Cortex of kidney (tissue), 1 donor: ENCODE measurements around the gene PTPRN2.
"Not testable (repeated sequence)": the region's sequence is repeated elsewhere in the genome, so short reads cannot be mapped to it uniquely, and the experiment has no call there.

Experiments used
- DNase-seq: peaks from one replicate; lab custom pipeline; 2025; lab: John Stamatoyannopoulos, UW

Gene PTPRN2

DNA sequence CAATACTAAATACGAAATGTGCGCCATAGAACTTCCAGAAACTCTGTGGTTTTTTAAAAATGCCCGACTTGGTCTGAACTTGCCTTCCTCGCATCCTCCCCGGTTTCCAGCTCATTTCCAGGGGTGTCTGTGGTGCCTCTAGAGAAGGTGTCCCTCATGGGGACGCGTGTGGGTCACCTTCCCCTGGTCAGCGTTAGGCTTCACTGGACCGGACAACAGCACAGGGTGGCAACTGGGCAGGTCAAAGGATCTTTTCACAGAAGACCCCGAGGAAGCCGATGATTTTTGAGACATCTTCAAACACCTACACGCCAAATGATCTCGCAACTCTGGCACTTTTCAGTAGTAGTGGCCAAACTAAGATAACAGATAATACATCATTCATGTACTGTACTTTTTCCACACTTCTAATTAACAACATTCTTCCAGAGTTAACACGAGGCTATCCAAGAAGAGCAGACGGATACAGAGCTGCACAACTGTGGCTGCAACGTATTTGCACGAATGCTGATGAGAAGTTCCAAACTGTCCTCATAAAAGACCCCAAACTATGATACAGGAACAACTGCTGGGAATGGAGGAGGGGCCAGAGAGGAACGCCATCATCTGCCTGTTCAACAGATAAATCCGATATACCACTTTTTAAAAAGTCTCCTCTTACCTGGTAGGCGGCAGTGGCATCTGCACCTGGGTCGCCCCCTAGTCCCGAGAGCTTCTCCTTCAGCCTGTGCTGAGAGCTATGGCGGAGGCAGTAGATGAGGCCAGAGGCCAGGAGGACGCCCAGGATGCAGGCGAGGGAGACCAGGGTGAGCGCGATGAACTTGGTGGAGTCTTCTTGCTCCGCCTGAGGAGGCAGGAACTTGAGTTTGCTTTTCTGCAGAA, 905.3 kb downstream of the PTPRN2 start:
- no peak for DNase-seq

DNA sequence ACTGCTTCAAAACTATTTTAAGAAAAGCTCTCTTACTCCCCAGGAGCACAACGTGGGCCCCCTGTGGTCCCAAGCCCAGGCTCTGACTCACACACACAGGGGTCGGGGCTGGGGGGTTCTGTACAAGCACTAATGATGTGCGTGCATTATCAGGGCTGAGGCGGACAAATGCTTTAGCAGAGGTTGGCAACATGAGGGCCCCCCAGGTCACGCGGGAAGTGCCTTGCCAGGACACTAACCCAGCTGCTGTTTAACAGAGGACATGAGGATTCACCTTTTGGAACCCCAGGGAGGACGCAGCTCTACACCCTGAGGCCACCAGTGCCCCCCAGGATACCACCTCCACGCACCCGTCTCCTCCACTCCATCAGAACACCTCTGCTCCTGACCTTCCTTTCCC, 908.0 kb downstream of the PTPRN2 start:
- DNase-seq = no peak

DNA sequence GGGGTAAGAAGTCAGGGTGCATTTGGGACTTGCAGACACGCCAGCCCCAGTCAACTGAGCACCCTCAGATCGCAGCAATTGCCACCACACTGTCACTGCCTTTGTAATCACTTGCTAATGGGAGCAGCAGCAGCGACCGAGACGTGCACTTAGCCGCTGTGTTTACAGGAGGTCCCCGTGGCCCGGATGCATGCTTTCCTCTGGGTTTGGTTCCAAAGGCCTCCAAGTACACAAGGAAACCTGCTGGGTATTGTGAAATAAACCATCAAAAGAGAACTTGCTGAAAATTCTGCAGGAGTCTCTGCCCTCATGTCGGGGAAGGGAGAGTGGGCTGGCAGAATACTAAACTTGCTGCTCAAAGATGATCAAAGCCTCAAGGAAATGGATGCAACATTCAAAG, 909.1 kb downstream of the PTPRN2 start:
- no peak for DNase-seq

DNA sequence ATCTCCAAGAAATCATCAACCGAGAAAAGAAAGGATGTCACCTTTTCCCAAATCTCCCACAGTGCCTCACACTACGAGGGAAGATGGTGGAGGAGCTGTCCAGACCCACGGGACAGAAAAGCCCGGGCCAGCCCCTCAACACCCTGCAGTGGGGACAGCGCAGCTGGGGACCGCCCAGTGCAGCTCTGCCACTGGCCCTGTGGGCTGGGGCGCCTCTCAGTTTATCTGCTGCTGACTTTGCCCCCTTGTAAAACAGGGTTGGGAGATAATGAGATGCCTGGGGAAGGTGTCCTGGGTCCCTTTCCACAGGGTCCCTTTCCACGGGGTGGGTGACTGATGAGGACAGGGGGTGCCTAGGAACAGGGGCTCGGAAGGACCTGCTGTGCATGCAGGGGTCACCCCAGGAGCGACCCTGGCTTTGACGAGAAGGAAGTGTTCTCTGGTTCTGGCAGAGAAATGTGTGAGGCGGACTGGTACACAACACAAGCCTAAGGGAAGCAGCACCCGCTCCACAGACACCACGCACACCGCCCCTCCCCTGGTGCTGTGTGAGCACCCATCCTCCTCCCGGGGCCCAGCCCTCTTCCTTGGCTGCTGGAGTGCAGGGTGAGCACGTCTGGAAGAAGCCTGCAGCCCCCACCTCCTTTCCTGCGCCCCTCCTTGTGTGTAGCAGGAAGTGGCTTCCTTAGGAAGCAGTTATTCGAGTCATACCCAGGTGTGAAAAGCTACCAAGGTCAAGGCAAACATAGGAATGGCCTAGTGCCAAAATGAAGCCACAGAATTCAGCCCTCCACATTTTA, 911.0 kb downstream of the PTPRN2 start:
- no peak for DNase-seq

DNA sequence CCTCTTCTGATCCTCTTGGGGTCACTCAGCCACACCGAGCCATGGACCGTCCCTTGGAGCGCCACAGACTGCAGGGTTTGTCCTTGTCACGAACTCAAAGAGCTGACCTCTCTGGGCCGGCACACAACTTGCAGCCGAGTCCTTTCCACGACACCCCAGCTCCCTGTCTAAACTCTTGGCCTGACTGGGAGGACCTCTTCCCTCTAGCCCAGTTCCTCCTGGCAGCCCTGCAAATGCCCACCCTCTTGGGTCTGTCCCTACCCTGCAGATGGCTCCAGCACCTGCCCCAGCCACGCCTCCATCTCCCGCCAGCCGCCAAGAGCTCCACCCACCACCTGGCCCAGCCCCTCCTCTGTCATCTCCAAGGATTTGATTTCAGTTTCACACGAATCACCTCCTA, 911.6 kb downstream of the PTPRN2 start:
- no peak for DNase-seq

DNA sequence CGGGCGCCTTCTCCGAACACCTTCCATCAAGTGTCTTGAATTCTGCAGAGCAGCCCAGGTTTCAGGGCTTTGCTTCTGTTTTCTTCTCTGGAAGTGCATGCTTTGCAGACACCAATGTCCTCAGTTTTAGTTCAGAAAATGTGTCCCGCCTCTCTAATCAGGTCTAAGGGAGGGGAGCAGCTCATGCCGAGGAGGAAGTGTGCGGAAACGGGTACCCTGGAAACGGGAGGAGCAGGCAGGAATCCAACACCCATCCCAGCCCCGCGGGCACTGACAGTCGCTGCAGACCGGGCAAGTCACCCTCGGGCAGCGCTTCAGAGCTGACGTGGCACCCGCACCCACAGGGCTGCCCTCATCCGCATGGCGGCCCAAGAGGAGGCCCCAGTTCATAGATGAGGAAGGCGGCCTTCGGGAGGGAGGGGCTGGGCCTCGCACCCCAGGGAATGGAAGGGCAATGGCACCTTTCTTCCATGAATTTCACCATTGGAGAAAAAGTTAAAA, 912.1 kb downstream of the PTPRN2 start:
- no peak for DNase-seq

DNA sequence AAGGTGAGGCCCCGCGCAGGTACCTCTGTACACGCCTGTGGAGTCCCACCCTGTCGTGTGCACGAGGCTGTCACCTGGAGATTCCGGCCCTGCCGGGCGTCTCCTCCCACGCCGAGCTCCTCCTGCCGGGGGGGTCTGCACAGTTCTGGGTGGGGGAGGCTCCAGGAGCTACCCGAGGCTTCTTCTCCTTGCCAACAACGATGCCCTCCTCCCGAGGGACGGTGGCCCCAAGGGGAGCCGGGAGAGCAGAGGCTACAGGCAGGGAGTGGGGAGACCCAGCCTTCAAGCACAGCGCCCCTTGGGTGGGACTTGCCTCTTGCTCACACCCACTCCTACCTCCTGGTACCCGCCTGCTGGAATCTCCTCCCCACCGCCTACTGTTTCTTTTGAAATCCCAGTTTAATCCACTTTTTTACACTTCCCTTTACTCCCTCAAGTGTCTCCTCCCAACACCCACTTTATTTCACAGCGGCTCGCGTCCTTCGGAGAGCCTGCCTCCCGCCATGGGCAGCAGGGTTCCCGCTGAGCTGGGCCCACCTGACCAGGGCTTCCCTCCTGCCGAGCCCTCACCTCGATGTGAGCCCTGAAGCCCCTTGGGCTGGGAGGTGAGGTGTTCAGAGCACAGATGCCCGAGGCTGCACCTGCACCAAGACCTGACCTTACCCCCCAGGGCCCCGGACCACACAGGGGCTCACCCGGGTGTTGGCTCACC, 912.8 kb downstream of the PTPRN2 start:
- no peak for DNase-seq

DNA sequence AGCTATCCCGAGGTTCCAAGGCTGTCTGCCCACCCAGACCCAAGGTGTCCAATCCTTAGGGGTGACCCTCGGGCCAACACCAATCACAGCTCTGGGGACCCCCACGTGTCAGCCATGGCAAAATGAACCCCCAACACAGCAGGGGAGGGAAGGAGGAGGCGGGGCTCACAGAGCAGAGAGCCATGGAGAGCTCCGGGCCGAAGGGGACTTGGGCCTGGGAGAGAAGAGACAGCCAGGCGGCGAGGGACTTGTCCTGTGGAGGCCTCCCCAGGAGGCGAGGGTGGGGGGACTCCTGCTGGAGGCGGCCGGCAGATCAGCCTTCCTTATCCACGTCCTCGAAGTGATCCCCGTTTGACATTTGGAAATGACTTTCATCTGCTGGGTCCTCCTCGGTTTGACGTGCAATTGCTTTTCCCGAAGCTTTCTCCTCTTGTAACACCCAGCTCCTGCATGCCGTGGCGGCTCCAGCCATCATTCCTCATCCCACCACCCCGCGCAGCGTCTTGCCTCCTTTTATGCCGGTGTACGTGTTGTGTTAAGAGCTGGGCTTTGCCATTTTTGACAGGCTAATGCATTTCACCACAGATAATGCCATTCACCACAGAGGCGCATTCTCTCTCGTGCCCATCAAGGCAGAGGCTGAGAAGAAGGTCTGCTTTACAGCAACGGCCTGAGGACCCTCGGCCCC, 913.5 kb downstream of the PTPRN2 start:
- DNase-seq = no peak

DNA sequence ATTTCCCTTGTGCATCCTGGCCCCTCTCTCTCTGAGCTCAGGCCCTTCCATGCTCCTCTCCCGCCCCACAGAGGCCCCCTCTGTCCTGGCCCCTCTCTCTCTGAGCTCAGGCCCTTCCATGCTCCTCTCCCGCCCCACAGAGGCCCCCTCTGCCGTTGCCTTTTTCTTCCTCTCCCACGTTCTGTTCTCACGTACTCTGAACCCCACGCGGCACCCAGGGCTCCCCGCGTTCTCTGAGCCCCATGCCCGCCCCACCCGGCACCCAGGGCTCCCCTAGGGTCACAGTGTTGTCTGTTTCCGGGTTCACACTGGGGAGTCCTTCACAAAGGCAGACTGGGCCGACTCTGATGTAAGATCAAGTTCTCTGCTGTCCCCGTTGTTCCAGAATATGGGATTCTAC, 914.0 kb downstream of the PTPRN2 start:
- no peak for DNase-seq

DNA sequence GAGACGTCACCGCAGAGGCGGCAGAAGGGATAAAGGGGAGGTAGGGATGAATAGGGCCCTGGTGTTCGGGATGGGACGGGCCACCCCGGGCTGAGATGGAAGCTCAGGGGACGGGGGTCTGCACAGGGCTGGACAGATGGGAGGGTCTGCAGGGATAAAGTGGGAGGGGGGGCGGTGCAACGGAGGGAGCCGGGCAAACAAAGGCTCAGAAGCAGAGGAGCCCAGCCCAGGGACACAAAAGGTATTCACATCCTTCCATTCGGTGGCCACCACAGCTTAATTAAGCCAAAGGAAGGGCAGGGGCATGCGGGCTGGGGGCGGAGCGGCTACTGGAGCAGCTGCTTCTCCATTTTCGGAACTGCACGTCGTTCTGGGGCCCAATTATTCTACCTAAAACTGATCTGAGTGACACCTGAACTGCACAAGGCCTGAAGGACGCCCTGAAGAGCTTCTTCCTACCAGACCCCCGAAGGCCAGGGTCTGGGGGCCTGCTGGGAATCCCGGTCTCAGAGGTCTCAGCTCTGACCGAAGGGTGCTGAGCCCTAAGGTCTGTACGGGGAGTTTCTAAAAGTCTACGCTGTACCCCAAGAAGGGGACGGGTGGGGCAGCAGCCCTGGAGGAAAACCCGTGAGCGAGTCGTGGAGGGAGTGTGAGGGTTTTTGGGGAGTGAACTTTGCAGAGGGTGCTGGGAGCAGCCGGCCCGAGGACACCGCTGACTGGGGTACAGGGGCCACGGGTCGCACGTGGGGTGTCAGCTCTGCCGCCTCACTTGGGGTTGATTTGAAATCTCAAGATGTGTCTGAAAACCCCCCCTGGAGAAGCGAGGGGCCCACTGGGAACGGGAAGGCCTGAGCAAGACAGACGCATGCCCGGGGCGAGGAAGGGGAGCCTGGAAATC, 916.0 kb downstream of the PTPRN2 start:
- DNase-seq = no peak

DNA sequence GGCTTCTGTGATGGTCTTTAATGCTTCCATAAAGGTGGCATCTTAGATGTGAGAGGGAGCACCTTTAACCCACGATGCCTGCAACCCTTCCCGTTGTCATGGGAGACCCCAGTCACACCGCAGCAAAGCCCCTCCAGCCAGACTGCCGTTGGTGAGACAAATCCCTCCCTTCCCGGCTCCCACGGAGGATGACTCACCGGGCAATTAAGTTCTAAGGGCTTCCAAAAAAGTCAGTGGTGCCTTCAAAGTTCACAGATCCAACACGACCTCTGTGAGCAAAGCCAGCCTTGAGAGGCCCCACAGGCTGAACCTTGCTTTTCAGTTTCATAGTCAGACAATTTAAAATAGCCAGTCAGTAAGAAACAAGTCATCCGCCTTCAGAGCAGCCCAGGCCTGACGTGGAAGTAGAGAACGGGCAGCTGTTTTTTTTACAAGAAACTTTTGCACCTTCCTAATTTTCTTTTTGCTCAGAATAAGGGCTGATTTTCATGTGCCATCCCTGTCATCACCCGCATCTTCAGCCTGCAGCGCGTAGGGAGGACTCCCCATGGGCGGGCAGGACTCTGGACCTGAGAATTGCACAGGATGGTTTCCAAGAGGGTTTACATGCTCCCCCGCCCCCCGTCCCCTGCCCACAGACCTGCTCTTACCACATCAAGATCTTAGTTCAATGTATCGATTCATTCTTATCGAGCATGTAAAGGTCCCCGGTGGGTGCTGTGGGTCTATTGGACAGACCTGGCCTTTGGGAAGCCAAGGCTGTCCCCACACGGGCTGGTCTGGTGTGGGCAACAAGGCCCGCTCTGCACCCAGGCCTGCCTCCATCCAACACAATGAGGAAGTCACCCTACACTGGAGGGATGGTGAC, 916.9 kb downstream of the PTPRN2 start:
- no peak for DNase-seq

DNA sequence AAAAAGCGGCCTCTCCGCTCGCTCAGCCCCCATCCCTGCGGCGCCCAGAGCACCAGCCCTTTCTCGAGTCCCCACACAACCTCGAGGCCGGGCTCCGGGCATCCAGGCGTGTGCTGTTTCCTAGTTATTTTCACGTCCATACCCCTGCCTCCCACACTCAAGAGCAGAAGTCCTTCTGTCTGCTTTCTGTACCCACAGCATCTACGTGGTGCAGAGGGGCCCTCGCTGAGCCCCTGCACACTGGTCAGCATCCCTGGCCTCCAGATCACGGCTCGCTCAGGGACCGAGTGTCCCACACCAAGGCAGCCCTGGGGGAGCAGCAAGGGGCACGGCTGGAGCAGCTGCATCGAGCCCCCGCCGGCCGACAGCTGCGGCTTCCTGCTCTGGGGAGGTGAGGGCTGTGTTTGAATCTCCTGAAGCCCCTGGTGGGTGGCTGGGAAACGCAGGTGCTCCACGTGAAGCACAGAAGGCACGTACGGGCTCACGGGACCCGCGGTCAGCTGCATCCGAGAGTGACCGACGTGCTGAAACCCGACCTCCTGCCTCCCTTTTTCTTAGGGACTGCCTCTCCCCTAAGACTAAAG, 917.8 kb downstream of the PTPRN2 start:
- no peak for DNase-seq

DNA sequence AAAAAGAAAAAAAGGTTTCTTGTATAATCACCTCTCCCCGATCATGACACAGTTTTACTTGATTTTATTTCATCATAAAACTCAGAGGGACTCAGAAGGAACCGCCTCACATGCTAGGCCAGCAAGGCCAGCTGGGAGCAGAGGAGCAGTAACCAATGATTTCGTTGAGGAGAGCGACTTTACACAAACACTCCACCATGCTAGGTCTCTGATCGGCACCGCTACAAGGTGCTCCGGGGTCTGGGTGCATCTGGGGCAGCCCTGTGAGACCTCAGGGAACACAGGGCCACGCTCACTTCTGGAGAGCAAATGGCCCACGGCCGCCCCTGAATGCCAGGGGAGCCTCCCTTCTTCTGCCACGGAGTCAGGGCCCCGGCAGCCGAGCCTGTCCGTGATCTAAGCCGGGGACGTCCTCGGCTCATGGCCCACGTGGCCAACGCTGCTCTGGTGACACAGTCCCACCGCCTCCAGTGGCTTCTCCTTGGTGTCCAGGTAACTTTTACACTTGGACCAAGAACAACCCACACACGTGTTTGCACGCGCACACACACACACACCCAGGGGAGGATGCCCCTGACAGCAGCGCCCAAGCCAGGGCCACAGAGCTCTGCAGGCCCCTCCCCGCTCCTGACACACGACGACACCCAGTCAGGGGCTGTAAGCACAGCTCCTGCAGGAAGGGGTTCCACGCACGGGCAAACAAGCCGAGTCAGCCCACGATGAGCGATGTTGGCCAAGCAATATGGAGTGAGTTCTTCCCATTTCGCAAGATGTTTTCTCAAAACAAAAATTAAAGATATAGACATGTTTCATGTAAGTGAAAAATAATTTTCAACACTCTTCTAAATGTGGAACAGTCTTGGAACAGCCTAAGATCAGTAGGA, 918.5 kb downstream of the PTPRN2 start:
- DNase-seq = no peak

DNA sequence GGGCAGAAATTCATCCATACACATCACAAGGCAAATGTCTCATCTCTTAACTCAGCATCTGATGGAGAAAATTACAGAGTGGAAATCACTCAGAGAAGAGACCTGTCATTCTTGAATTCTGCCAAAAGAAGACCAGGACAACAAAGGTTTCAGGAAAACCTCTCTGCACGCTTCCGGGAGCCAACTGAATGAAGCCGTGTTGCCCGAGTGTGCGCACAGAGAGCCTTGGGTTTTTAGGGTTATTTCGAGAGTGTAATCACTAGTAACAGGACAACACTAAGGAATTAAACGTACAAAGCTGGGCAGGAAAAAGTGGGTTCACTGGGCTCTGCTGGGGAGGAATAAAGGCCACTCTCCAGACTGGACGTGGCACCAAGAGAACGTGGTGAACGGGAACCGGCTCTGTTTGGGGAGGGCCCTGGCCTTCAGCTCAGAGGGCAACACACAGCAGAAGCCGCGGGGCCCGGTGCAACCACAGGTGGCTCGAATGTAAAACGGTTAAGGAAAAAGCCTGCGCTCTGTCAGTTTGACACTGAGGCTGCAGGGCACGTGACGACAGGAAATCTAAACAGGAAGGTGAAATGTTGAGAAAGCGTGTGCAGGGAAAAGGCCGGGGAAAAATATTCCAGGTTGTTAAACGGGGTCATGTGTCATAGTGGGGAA, 919.3 kb downstream of the PTPRN2 start:
- no peak for DNase-seq

DNA sequence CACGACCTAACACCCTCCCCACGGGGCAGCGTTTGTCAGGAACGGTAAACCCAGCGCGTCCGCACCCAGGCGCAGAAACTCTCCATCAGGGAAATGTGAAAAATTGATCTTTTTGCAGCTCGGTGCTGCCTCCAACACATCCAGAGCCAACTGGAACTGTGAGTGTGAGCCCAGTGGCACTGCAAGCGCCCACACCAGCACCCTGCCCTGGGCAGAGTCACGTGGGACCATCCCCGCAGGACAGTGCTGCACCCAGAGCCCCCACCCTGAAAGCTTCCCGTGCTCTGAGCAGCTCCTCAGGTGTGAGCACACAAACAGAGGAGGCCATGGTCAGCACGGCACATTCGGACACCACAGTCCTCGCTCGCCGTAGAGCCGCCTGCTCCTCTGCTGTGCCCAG, 919.9 kb downstream of the PTPRN2 start:
- DNase-seq = no peak

DNA sequence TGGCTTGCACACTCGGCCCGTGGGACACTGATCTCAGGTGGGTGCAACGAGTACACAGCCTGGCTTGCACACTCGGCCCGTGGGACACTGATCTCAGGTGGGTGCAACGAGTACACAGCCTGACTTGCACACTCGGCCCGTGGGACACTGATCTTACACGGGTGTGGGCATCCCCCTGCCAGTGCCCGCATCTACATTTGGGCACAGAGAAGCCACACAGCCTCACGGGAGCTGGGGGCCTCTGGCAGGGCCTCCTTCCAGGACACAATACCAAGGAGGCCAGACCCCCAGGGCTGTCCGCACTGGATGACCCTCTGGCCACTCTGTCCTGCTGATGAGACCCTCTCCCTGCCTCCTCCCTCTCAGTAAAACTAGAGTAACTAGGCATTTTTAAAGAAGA, 920.4 kb downstream of the PTPRN2 start:
- no peak for DNase-seq

DNA sequence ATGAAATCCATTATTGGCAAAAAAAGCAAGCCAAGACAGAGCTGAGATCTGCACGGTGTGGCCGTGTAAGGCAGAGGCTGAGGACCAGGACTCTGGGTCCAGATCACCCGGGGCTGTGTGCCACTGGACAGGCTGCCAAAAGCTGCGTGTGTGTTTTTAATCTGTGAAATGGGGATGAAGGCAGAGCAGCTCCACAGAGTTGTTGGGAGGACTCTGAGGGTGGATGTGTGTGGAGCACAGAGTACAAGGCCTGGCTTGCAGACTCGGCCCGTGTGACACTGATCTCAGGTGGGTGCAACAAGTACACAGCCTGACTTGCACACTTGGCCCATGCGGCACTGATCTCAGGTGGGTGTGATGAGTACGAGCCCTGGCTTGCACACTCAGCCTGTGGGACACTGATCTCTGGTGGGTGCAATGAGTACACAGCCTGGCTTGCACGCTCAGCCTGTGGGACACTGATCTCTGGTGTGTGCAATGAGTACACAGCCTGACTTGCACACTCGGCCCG, 921.0 kb downstream of the PTPRN2 start:
- DNase-seq = no peak

DNA sequence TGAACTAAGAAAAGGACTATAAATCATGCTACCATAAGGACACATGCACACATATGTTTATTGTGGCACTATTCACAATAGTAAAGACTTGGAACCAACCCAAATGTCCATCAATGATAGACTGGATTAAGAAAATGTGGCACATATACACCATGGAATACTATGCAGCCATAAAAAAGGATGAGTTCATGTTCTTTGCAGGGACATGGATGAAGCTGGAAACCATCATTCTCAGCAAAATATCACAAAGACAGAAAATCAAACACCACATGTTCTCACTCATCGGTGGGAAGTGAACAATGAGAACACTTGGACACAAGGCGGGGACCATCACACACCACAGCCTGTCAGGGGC, 922.0 kb downstream of the PTPRN2 start:
- DNase-seq = not testable (repeated sequence)
